ENCODE data around the gene KMT2A. TPM values are rescaled to one million over a fixed set of nuclear protein-coding genes. Genes with fewer than 3 reads are reported as not detected.

The KMT2A gene
- total and polyA plus RNA-seq, 2 experiments from 2014 or later, result 34.3 to 72.2 TPM

- TF ChIP-seq REST (IDR thresholded peaks at IDR 0.05; ENCODE audit: unreplicated experiment), result no peak
- TF ChIP-seq NANOG (IDR thresholded peaks at IDR 0.05; ENCODE audit: borderline replicate concordance), result no peak
- TF ChIP-seq EZH2phosphoT487 (IDR thresholded peaks at IDR 0.05; ENCODE audit: unreplicated experiment), result no peak
- no peak for TF ChIP-seq ZNF114 (CRISPR knock-in tag; IDR thresholded peaks at IDR 0.05)
- TF ChIP-seq ETS1 (IDR thresholded peaks at IDR 0.05), result no peak
- no peak for TF ChIP-seq POLR2AphosphoS5 (IDR thresholded peaks at IDR 0.05; ENCODE audit: low read depth)
- no peak for TF ChIP-seq STAT1 (IDR thresholded peaks at IDR 0.05; ENCODE audit: unreplicated experiment)
These were observed 110.8 kb downstream of the KMT2A start (continued) for GRCh38 chr11:118547132-118547531.

GRCh38 chr11:118552341-118552740 lies 116.0 kb downstream of the KMT2A start:
- Histone ChIP-seq H3K4me1 (ENCODE audit: insufficient read depth) (no peaks in the 10 kb centered on the region), H2AFZ (no peak overlapping the region), H4K20me1 (replicated peaks; ENCODE audit: insufficient read depth) (no peaks in the 10 kb centered on the region), H3K27ac (ENCODE audit: low read depth) (no peak overlapping the region), H3K27me3 (ENCODE audit: insufficient read depth) (no peaks in the 10 kb centered on the region), H3K36me3 (ENCODE audit: insufficient read depth) (peaks cover 4% of the 10 kb centered on the region; the same call in 1 of the 2 replicates), H3F3A (replicated peaks; ENCODE audit: low read depth) (no peaks in the 10 kb centered on the region), H3K79me2 (replicated peaks; ENCODE audit: insufficient read depth) (no peaks in the 10 kb centered on the region), H3K4me2 (no peak overlapping the region), H3K4me3 (no peak overlapping the region), H3K9me2 (ENCODE audit: insufficient read depth) (no peaks in the 10 kb centered on the region)
- Mint-ChIP-seq H3K27me3 (ENCODE audit: insufficient read depth, low read depth, poor library complexity) (peaks cover 4% of the 10 kb centered on the region), H3K36me3 (ENCODE audit: low read depth) (peaks cover 27% of the 10 kb centered on the region; the same call in 2 of the 3 replicates), H3K4me1 (no peaks in the 10 kb centered on the region), H3K4me3 (no peak overlapping the region), H3K9me3 (no peaks in the 10 kb centered on the region), H3K27ac (no peak overlapping the region)
- DNase-seq (ENCODE audit: low spot score), result no peak
- ATAC-seq, result no peak
- no peak for TF ChIP-seq POLR2AphosphoS5 (IDR thresholded peaks at IDR 0.05; ENCODE audit: low read depth)
- no peak for TF ChIP-seq REST (IDR thresholded peaks at IDR 0.05; ENCODE audit: unreplicated experiment)
- no peak for TF ChIP-seq NANOG (IDR thresholded peaks at IDR 0.05; ENCODE audit: borderline replicate concordance)
